Transverse colon (tissue), 4 donors: ENCODE data around the gene KIAA0232. TPM values are rescaled to one million over a fixed set of nuclear protein-coding genes. Genes with fewer than 3 reads are reported as not detected.

ENCODE experiments used
- DNase-seq: peaks from one replicate; pipeline ENCODE4 v3.0.0-alpha.2; 2019
- H3K27ac ChIP-seq, 4 donors: fragments of 200-600 bp; sonication (generic); 2 replicates each; pipeline ENCODE4 v1.5.1; 2016 to 2018; ENCODE audit warnings: inconsistent platforms in 4 of 4
- H3K27me3 ChIP-seq: fragments of 200-600 bp; sonication (generic); 2 replicates; pipeline ENCODE4 v1.5.1; 2017; ENCODE audit warnings: inconsistent platforms
- H3K36me3 ChIP-seq, 4 donors: fragments of 200-600 bp; sonication (generic); 2 replicates each; pipeline ENCODE4 v1.5.1; 2017 to 2019; ENCODE audit warnings: inconsistent platforms in 4 of 4
- H3K4me1 ChIP-seq, 4 donors: fragments of 200-600 bp; sonication (generic); 2 replicates each; pipeline ENCODE4 v1.5.1; 2017 to 2020; ENCODE audit warnings: inconsistent platforms in 4 of 4
- H3K4me3 ChIP-seq, 4 donors: fragments of 200-600 bp; sonication (generic); 1 replicate in 1 of 4; 2 replicates in 3 of 4; pipeline versions ENCODE4 v1.5.1 to v1.6.1; 2017 to 2019; ENCODE audit warnings: inconsistent platforms in 4 of 4
- H3K9me3 ChIP-seq, 2 donors: fragments of 200-600 bp; sonication (generic); 2 replicates each; pipeline ENCODE4 v1.5.1; 2017 to 2019; ENCODE audit warnings: inconsistent platforms in 2 of 2
- EP300 ChIP-seq: sonication (generic); formaldehyde crosslinking; IDR thresholded peaks from one replicate; pipeline ENCODE4 v1.6.1; 2017; ENCODE audit warnings: antibody characterized with exemption, low read depth
- POLR2A ChIP-seq: fragments of 450-650 bp; IDR thresholded peaks from one replicate; pipeline ENCODE4 v1.6.1; 2016; ENCODE audit warnings: antibody characterized with exemption, mild to moderate bottlenecking, moderate library complexity
- POLR2AphosphoS5 ChIP-seq, 3 donors: sonication (generic); formaldehyde crosslinking; IDR thresholded peaks; one replicate each; pipeline ENCODE4 v1.6.1; 2016; ENCODE audit warnings: antibody characterized with exemption in 3 of 3
- WGBS, 2 donors: methylation state at CpG; one replicate each; pipeline ENCODE4 v1.1.5; 2018; ENCODE audit warnings: low coverage in 1 of 2; 5-methylcytosine and 5-hydroxymethylcytosine counted together
- in situ Hi-C, 4 donors: fragments of 200-750 bp; cut with MboI; loops; one replicate each; pipeline versions ENCODE4 v1.15.0 to v1.15.1; 2017; ENCODE audit warnings: low sequenced_read_pairs in 3 of 4, low pct_ligation_motif_present in 1 of 4, low pct_unique_long_range_greater_than_20kb in 1 of 4
- intact Hi-C: fragments of 100-400 bp; cut with DNase I; formaldehyde crosslinking; loops from one replicate; pipeline ENCODE4 v1.15.1; 2023; ENCODE audit warnings: low total_unique reads
- total RNA-seq, 4 donors: library from RNA; depleted of rRNA; stranded (reverse); fragments of >200 nt; gene quantifications; one replicate each; pipeline ENCODE4 v1.1.0, GENCODE V29; 2016
- TF ChIP-seq, protein P1 (sequence below), 5 experiments: fragments of 200-600 bp in 3 of 5; fragments of 450-650 bp in 2 of 5; sonication (generic) in 3 of 5; IDR thresholded peaks; 1 replicate in 2 of 5; 2 replicates in 3 of 5; pipeline ENCODE4 v1.5.1; 2016 to 2017; ENCODE audit warnings: antibody characterized with exemption in 5 of 5, inconsistent platforms in 3 of 5, mild to moderate bottlenecking in 2 of 5, moderate library complexity in 1 of 5

KIAA0232 gene
- total RNA-seq, 4 donors from 2014 or later: 17.9 to 83.4 (median 43.0) TPM

GRCh38 chr4:6881908-6882307, 99.4 kb downstream of the KIAA0232 start:
- in situ Hi-C loops (loop anchor here in 2 of 4 donors (10.0 to 25.0 kb wide), 3 partner anchors 157 to 180 kb away; partner anchors contain the start of genes BLOC1S4 (in 1 of the 2), GRPEL1 (in 1 of the 2) and MRFAP1L1 (in 1 of the 2)), intact Hi-C loops (no loop called here)
- TF ChIP-seq POLR2AphosphoS5 (IDR thresholded peaks at IDR 0.05) (no peak), POLR2A (no peak), EP300 (no peak)
- TF ChIP-seq, protein P1, sequence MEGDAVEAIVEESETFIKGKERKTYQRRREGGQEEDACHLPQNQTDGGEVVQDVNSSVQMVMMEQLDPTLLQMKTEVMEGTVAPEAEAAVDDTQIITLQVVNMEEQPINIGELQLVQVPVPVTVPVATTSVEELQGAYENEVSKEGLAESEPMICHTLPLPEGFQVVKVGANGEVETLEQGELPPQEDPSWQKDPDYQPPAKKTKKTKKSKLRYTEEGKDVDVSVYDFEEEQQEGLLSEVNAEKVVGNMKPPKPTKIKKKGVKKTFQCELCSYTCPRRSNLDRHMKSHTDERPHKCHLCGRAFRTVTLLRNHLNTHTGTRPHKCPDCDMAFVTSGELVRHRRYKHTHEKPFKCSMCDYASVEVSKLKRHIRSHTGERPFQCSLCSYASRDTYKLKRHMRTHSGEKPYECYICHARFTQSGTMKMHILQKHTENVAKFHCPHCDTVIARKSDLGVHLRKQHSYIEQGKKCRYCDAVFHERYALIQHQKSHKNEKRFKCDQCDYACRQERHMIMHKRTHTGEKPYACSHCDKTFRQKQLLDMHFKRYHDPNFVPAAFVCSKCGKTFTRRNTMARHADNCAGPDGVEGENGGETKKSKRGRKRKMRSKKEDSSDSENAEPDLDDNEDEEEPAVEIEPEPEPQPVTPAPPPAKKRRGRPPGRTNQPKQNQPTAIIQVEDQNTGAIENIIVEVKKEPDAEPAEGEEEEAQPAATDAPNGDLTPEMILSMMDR (IDR thresholded peaks at IDR 0.05): no peak
- 91% methylated on average over 12 to 16 of the region's 16 CpGs for WGBS, 2 donors
- H3K27ac ChIP-seq: no peak overlapping the region
- no peaks in the 10 kb centered on the region for H3K9me3 ChIP-seq
- no peak overlapping the region for H3K4me3 ChIP-seq
- H3K4me1 ChIP-seq: peaks cover 0 to 10% (median 7%) of the 10 kb centered on the region in 4 donors
- peaks cover 0 to 47% (median 12%) of the 10 kb centered on the region in 4 donors for H3K36me3 ChIP-seq
- no peaks in the 10 kb centered on the region for H3K27me3 ChIP-seq
- DNase-seq: no peak

DNA sequence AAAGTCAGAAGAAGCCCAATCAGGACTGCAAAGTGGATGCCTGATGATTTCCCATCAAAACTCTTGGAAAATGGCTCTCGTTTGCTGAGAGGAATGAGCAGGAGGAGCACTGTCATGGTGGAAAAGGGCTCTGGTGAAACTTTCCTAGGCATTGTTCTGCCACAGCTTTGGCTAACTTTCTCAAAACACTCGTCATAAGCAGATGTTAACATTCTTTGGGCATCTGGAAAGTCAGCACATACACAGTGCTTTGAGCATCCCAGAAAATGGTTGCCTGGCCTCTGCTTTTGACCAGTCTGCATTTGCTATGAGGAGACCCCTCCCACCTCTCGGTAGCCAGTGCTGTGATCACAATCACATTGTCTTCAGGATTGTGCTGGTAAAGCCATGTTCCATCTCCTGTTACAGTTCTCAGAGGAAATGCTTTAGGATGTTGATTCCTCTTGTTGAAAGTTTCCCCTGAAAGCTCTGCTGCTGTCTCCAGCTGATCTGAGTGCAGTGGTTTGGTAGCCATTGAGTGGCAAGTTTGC, 101.9 kb downstream of the KIAA0232 start:
- in situ Hi-C loops: loop anchor here in 2 of 4 donors (10.0 to 25.0 kb wide), 3 partner anchors 160 to 178 kb away; partner anchors contain the start of genes BLOC1S4 (in 1 of the 2), GRPEL1 (in 1 of the 2) and MRFAP1L1 (in 1 of the 2)
- no peaks in the 10 kb centered on the region for H3K9me3 ChIP-seq
- 60 to 80% methylated on average over 1 to 3 of the region's 3 CpGs for WGBS, 2 donors
- TF ChIP-seq, protein P1 (IDR thresholded peaks at IDR 0.05): no peak
- TF ChIP-seq POLR2A (no peak), POLR2AphosphoS5 (IDR thresholded peaks at IDR 0.05) (no peak), EP300 (no peak)
- H3K4me3 ChIP-seq: no peak overlapping the region
- DNase-seq: no peak
- no peaks in the 10 kb centered on the region for H3K27me3 ChIP-seq
- intact Hi-C loops: no loop called here
- peaks cover 0 to 10% (median 7%) of the 10 kb centered on the region in 4 donors for H3K4me1 ChIP-seq
- no peak overlapping the region for H3K27ac ChIP-seq
- H3K36me3 ChIP-seq: peaks cover 0 to 25% (median 6%) of the 10 kb centered on the region in 4 donors

DNA sequence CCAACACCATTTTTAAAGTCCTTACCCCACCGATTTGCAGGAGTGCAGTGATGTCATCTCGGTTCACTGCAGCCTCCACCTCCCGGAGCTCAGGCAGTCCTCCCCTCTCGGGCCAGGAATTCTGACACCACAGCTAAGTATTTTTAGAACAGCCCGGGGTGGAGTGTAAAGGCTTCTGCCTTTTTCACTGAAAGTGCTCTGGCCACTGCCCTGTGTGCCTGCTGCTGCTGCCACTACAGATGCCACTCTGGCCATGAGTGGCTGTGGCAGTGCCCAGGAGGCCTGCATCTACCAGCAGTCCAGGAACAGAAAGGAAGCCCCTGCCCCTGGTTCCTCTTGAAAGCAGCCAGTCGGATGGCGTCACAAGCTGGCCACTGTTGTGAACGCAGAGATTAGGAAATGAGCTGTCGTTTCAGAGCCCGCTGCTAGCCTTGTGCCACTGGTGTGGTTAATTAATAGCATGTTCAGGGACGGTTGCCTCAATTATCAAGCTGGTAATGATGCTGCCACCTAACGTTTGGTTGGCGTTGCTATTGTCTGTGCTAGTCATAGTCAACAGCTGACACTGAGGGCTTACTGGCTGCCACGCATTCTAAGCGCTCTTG, 103.5 kb downstream of the KIAA0232 start:
- Histone ChIP-seq H3K4me1 (peaks cover 0 to 10% (median 7%) of the 10 kb centered on the region in 4 donors), H3K4me3 (no peak overlapping the region), H3K9me3 (no peaks in the 10 kb centered on the region), H3K27me3 (no peaks in the 10 kb centered on the region), H3K27ac (peak overlapping the region in 3 of 4 donors; percentile 34 to 55 (median 34)), H3K36me3 (peaks cover 0 to 19% (median 3%) of the 10 kb centered on the region in 4 donors)
- 47% methylated on average over 15 of the region's 15 CpGs; no CpG with 5 or more reads in 1 of the 2 donors for WGBS, 2 donors
- DNase-seq: no peak
- in situ Hi-C loops: loop anchor here in 2 of 4 donors (10.0 to 25.0 kb wide), 3 partner anchors 161 to 176 kb away; partner anchors contain the start of genes BLOC1S4 (in 1 of the 2), GRPEL1 (in 1 of the 2) and MRFAP1L1 (in 1 of the 2)
- TF ChIP-seq, protein P1 (IDR thresholded peaks at IDR 0.05): peak in 1 of 5 experiments; percentile 18
- no peak for TF ChIP-seq EP300
- no peak for TF ChIP-seq POLR2A
- peak in 1 of 3 donors; percentile 12 for TF ChIP-seq POLR2AphosphoS5 (IDR thresholded peaks at IDR 0.05)
- intact Hi-C loops: no loop called here

- 76 to 87% methylated on average over 3 to 10 of the region's 10 CpGs for WGBS, 2 donors
- Histone ChIP-seq H3K27ac (no peak overlapping the region), H3K4me3 (no peak overlapping the region), H3K9me3 (no peaks in the 10 kb centered on the region), H3K4me1 (peaks cover 6 to 14% (median 10%) of the 10 kb centered on the region in 4 donors), H3K36me3 (peaks cover 0 to 10% (median 0%) of the 10 kb centered on the region in 4 donors), H3K27me3 (no peaks in the 10 kb centered on the region)
- intact Hi-C loops (no loop called here), in situ Hi-C loops (loop anchor here in 2 of 4 donors (10.0 to 25.0 kb wide), 3 partner anchors 162 to 175 kb away; partner anchors contain the start of genes BLOC1S4 (in 1 of the 2), GRPEL1 (in 1 of the 2) and MRFAP1L1 (in 1 of the 2))
- peak; percentile 2 for DNase-seq
- TF ChIP-seq, protein P1 (IDR thresholded peaks at IDR 0.05): no peak
- TF ChIP-seq POLR2AphosphoS5 (IDR thresholded peaks at IDR 0.05) (no peak), EP300 (no peak), POLR2A (no peak)
Observed at GRCh38 chr4:6886886-6887285, 104.4 kb downstream of the KIAA0232 start.
